ENCODE measurements around the gene SARDH.

- TF ChIP-seq, protein P1, sequence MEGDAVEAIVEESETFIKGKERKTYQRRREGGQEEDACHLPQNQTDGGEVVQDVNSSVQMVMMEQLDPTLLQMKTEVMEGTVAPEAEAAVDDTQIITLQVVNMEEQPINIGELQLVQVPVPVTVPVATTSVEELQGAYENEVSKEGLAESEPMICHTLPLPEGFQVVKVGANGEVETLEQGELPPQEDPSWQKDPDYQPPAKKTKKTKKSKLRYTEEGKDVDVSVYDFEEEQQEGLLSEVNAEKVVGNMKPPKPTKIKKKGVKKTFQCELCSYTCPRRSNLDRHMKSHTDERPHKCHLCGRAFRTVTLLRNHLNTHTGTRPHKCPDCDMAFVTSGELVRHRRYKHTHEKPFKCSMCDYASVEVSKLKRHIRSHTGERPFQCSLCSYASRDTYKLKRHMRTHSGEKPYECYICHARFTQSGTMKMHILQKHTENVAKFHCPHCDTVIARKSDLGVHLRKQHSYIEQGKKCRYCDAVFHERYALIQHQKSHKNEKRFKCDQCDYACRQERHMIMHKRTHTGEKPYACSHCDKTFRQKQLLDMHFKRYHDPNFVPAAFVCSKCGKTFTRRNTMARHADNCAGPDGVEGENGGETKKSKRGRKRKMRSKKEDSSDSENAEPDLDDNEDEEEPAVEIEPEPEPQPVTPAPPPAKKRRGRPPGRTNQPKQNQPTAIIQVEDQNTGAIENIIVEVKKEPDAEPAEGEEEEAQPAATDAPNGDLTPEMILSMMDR (IDR thresholded peaks at IDR 0.05): no peak
- no peak for TF ChIP-seq POLR2A (IDR thresholded peaks at IDR 0.05)
Observed at GRCh38 chr9:133709691-133710571, 28.2 kb downstream of the SARDH start.
